ENCODE results near the gene LRFN2.

- TF ChIP-seq CTCF (conservative IDR thresholded peaks at IDR 0.05; ENCODE audit: low read depth, low read length) (no peak), EZH2 (IDR thresholded peaks at IDR 0.05; ENCODE audit: borderline replicate concordance, low read depth, low read length, poor library complexity, severe bottlenecking) (no peak)
Measured at GRCh38 chr6:40552941-40553340, 34.2 kb downstream of the LRFN2 start.
